B cell (primary cell): Measurements from ENCODE around the gene GPR156.

Experiments used
- CTCF ChIP-seq: fragments of 200-600 bp; IDR thresholded peaks from one replicate; pipeline ENCODE4 v1.8.0; 2022; ENCODE audit warnings: antibody characterized with exemption, mild to moderate bottlenecking
- EZH2 ChIP-seq: IDR thresholded peaks from 2 replicates; pipeline ENCODE4 v1.6.1; 2012; ENCODE audit warnings: borderline replicate concordance, low read depth, mild to moderate bottlenecking, moderate library complexity, low read length; ENCODE audit not compliant: insufficient read depth, poor library complexity, severe bottlenecking

DNA sequence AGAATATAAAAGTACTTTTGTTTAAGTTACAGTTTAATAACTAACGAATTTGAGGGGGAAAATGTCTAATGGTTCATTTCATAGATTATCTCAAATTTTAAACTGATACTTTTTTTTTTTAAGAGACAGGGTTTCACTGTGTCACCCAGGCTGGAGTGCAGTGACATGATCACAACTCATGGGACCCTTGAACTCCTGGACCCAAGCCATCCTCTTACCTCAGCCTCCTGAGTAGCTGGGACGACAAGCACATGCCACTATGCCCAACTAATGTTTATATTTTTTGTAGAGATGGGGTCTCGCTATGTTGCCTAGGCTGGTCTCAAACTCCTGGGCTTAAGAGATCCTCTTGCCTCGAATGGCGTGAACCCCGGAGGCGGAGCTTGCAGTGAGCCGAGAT, 47.6 kb upstream of the GPR156 start:
- no peak for TF ChIP-seq CTCF
- no peak for TF ChIP-seq EZH2
